Renal cortical epithelial cell (primary cell): Measurements from ENCODE around the gene CDH23. TPM values are rescaled to one million over a fixed set of nuclear protein-coding genes. Genes with fewer than 3 reads are reported as not detected.

ENCODE experiments used
- DNase-seq: peaks from one replicate; pipeline ENCODE4 v3.0.0-alpha.2; 2011; ENCODE audit warnings: low read depth
- total RNA-seq: library from RNA; depleted of rRNA; stranded (reverse); fragments of >200 nt; gene quantifications from 2 replicates; pipeline ENCODE4 v1.2.3, GENCODE V29; 2014

Gene CDH23
- total RNA-seq, 1 donor from 2014 or later = not detected

GRCh38 chr10:71832967-71833366 is 436.2 kb downstream of the CDH23 start:
- DNase-seq = no peak

- DNase-seq = no peak
Measured at GRCh38 chr10:71833451-71834342, 437.0 kb downstream of the CDH23 start.

DNA sequence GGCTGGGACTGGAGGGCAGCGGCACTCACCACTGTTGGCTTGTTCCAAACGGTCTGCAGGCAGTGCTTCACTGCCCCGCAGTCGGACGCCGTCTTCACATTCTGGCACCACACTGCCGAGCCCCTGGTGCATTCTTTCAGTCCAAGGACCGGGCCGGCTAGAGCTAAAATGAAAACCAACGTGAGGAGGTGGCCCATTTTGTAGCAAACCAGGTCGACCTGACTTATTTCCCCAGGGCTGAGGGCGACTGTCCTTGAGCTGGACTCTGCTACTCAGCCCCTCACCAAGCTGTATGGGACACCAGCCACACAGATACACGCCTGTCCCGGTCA is 437.6 kb downstream of the CDH23 start:
- no peak for DNase-seq

GRCh38 chr10:71835671-71836595 is 439.2 kb downstream of the CDH23 start:
- DNase-seq = peak; percentile 99

DNA sequence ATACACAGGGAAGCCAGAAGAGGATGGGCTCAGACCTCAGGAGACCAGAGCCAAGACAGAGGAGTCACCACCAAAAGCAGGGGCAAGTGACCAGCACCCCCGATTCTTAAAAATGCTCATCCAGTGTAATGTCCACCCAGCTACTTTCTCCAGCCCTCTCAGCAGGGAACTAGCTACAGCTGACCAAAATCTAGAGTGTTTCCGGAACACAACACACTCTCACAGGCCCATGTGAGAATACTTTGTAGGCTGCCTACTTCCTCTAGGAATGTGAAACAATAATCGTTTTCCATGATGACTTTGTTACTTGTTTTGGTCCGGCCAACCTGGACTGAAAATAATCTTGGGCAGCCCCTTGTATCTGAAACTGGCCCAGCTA is 439.9 kb downstream of the CDH23 start:
- DNase-seq = peak; percentile 62

GRCh38 chr10:71837098-71837827 is 440.5 kb downstream of the CDH23 start:
- DNase-seq = peak; percentile 93

DNA sequence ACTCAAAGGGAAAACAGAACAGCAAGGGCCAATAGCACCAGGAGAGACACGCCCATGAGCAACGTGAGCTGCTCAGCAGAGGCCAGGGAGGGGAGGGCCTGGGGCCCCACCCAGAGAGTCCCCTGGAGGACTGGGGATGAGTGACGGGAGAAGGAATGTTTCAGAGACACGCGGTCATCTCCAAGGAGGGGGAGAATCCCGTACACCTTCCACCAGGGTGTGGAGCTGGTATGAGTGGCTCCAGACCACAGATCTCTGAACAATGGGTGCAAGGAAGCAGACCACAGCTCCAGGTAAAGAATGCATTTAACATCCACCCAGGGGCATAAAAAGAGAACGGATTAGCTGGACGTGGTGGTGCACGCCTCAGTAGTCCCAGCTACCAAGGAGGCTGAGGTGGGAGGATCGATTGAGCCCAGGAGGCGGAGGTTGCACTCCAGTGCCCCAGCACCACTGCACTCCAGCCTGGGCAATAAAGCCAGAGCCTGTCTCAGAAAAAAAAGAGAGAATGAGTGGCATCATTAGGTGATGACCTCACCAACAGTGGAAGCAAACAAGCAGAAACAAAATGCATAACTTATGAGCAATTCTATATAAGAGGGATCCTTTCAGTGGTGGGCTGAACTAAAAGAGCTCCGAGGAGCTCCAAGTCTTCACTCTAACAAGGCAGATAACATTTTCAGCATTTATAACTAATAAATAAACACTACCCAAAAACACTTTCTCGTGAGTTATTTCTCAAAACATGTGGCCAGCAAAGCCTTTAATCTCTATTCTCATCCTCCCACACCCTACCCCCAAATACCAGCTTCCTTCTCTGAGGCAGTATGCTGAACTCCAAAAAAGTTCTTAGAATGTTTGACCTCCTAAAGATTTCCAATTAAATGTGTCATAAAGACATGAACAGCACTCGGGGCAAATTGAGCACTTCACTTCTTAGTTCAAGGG is 441.8 kb downstream of the CDH23 start:
- peak; percentile 82 for DNase-seq

DNA sequence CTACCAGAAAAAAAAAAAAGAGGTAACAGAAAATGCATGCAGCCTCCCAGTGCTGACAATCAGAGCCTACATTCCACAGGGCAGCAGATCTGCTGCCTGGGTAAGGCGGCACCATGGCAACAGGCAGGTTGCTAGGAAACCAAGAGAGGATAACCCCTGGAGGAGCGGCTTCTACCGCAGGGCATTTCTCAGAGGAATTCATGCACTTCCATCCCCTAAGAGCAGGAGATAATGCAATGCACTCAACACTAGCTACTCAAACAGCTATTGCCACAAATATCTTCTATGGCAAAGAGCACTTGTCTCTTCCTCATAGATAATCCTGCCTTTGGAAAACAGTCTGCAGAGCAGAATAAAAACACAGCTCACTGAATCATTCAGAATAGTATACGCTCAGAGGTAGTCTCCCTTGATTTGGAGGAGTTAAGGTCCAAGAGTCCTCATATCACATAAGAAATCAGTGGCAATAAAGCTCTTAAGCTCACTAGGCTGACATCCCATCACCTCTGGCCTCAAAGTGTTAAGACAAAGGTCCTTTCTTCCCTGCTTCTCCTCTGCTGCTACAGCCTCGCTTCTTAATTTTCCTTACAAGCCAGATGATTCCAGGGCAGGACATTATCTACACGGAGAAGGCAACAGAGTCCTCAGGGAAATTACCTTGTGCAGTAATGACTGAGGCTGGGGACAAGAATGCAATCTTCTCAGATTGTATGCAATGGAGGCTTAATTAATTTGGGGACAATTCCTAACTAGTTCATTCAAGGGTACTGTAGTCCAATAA is 443.6 kb downstream of the CDH23 start:
- DNase-seq = peak; percentile 97

- no peak for DNase-seq
Measured at GRCh38 chr10:71840958-71841335, 444.2 kb downstream of the CDH23 start.

DNA sequence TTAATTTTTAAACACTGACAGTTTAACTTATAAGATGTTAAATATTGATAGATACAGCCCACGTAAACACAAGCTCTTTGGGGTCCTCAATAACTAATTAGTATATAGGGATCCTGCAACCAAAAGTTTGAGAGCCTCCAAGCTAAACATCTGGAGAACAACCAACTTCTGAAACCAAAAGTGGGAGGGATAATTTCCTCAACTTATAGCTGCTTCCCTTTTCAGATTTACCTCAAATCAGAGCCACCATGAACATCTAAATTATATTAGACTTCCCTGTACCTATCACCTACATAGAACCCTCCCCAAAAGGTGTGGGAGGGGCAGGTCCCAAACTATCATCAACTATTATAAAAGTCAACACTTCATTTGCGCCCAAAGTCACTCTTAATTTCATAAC is 445.7 kb downstream of the CDH23 start:
- no peak for DNase-seq

DNA sequence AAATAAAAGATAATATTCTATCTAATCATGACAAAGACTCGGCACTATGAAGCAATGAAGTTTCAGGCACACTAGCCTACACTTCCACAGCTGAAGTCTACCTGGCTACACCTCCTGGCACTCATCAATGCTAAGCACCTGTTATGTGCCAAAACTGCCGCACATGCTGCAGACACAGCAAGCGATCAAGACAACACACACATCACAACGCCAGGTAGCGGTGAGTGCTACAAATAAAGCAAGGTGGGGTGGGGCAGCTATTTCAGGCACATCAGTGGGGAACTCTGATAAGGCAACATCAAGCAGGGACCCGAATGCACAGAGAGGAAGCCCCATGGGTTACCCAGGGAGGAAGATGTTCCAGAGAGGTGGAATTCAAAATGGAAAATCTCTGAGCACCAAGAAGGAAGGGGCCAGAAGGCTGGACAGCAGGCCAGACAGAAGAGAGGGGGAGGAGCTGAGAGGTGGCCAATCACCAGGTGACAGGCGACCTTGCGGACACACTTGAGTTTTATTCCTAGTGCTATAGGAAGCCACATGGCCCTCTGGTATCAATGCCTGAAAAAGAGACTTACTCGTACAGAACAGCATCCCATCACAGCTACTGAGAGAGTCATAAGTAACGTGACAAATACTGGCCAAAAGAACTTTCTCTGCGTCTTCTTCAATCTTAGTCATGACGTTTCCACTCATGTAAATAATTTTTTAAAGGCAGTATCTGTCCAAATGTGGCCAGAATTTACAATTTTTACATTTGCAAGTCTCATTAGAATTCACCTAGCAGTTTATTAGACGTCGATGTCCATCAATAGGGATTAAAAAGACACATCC is 446.4 kb downstream of the CDH23 start:
- DNase-seq = no peak

DNA sequence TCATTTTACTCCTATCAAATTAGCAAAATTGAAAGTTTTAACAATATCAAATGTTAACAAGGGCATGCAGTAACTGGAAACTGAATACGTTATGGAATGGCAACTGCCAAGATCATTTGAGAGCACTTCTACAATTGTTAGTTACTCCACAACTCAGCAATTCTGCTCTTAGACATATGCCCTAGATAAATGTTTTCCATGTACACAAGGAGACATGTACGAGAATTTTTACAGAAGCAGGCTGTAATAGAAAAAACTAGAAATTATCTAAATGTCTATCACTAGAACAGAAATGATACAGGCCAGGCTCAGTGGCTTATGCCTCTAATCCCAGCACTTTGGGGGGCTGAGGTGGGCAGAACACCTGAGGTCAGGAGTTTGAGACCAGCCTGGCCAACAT is 447.4 kb downstream of the CDH23 start:
- no peak for DNase-seq

GRCh38 chr10:71844695-71845094 is 448.0 kb downstream of the CDH23 start:
- no peak for DNase-seq

DNA sequence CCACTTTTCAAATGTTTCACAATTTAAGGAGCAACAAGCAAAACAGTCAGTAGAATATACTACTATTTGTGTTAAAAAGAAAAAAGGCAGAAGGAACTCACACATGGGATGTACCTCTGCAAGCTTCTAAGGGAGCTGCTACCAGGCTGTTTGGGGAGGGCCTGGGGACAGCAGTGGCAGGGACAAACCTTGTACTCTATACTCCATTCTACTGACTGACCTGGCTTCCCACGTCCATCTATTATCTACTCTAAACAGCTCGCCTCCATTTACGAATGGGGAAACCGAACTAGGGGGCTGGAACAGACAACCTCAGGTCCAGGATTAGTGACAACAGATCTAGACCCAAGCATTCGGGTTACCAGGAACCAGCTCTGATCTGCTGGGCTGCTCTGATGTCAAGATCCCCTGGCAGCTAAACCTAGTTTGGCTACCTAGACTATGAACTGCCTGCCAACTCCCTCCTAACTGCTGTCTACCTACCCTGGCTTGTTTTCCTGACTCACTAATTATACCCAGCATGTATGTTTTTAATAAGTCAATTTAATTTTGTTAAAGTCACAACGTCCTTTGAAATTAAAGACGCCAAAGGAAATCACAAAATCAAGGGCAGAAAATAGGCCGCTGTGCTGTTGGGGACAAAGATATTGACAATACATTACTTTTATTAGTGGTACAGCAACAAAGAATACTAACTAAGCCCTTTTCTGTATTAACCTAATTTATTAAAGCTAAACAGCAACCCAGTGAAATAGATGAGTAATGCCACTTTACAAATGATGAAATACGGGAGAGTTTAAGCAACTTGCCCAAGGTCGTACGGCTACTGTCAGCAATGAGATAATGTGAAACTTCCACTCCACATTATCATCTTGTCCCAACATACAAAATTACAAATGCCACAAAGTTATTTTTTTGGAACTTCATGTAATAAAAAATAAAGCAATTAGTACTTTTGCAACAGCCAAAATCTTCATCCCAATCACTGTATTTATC is 449.0 kb downstream of the CDH23 start:
- no peak for DNase-seq

DNA sequence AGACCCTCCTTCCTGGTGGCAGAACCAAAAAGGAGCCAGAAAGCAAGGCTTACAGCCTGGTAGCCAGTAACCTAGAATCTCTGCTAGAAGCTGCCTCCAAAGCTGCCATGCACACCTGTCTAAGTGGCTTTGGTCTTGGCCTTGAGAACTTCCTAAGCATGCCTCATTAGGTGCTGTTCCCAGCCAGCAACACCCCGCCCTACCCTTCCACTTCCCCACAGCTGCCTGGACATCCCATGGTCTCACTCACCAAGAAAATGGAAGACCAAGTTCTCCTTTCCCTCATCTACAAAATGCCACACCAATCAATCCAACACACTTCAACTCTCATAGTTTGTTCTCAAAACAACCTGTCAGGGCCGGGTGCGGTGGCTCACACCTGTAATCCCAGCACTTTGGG is 450.1 kb downstream of the CDH23 start:
- no peak for DNase-seq

DNA sequence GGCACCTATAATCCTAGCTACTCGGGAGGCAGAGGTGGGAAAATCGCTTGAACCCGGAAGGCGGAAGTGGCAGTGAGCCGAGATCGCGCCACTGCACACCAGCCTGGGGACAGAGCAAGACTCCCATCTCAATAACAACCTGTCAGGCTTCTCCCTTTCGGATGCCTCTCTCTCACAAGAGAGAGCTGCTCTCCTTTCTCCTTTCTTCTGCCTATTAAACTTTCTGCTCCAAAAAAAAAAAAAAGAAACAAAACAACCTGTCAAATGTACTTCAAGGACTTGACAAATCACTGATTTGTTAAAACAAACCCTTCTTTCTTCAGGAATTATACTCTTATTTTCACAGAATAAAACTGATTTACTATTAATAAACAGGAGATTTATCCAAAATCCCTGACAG is 450.7 kb downstream of the CDH23 start:
- no peak for DNase-seq

- peak; percentile 70 for DNase-seq
Measured at GRCh38 chr10:71848325-71849275, 451.9 kb downstream of the CDH23 start.
